Measurements from ENCODE around the gene JMJD7.
"Not testable (repeated sequence)": the region's sequence is repeated elsewhere in the genome, so short reads cannot be mapped to it uniquely, and the experiment has no call there.

Gene JMJD7

GRCh38 chr15:41827290-41827879, 507 bp upstream of the JMJD7 start:
- DNase-seq (peak; percentile 34), ATAC-seq (ENCODE audit: insufficient read depth, low read depth) (peak; percentile 21)
- Histone ChIP-seq H3K27me3 (ENCODE audit: insufficient read depth, low read length, poor library complexity) (no peaks in the 10 kb centered on the region), H3K9me3 (ENCODE audit: insufficient read depth, low read length, severe bottlenecking) (no peaks in the 10 kb centered on the region), H2AFZ (ENCODE audit: low read depth, low read length) (peak overlapping the region; percentile 80), H4K20me1 (ENCODE audit: insufficient read depth, low read length) (peaks cover 8% of the 10 kb centered on the region; the same call in 1 of the 2 replicates), H3K36me3 (ENCODE audit: insufficient read depth, low read length) (peaks cover 25% of the 10 kb centered on the region), H3K4me2 (ENCODE audit: insufficient read depth, low read length) (peak overlapping the region; percentile 81), H3K4me1 (ENCODE audit: insufficient read depth, low read length) (peaks cover 46% of the 10 kb centered on the region), H3K79me2 (ENCODE audit: insufficient read depth, low read length) (0 out of 2 replicates have a peak, but pooled peaks cover 3% of the 10 kb centered on the region), H3K27ac (ENCODE audit: low read length) (no peak overlapping the region), H3K4me3 (ENCODE audit: low read depth in 1 of 2, low read length in 2 of 2) (peak overlapping the region; percentile 45 to 67; a peak in 3 of 4 replicates), H3K9ac (ENCODE audit: low read depth, low read length) (peak overlapping the region; percentile 59)
- peak; percentile 27 for TF ChIP-seq CTCF (IDR thresholded peaks at IDR 0.05; ENCODE audit: borderline replicate concordance, extremely low read depth, low read length, poor library complexity, severe bottlenecking)
- TF ChIP-seq EZH2 (IDR thresholded peaks at IDR 0.05; ENCODE audit: borderline replicate concordance, low read depth, low read length, severe bottlenecking), result no peak

- TF ChIP-seq EZH2 (IDR thresholded peaks at IDR 0.05; ENCODE audit: borderline replicate concordance, low read depth, low read length, severe bottlenecking), result no peak
- TF ChIP-seq CTCF (IDR thresholded peaks at IDR 0.05; ENCODE audit: borderline replicate concordance, extremely low read depth, low read length, poor library complexity, severe bottlenecking), result no peak
- Histone ChIP-seq H2AFZ (ENCODE audit: low read depth, low read length) (peak overlapping the region; percentile 85), H4K20me1 (ENCODE audit: insufficient read depth, low read length) (peaks cover 8% of the 10 kb centered on the region; the same call in 1 of the 2 replicates), H3K36me3 (ENCODE audit: insufficient read depth, low read length) (peaks cover 13% of the 10 kb centered on the region), H3K79me2 (ENCODE audit: insufficient read depth, low read length) (0 out of 2 replicates have a peak, but pooled peaks cover 3% of the 10 kb centered on the region), H3K9ac (ENCODE audit: low read depth, low read length) (peak overlapping the region; percentile 59), H3K4me3 (ENCODE audit: low read depth in 1 of 2, low read length in 2 of 2) (peak overlapping the region; percentile 33 to 67; a peak in 3 of 4 replicates), H3K27me3 (ENCODE audit: insufficient read depth, low read length, poor library complexity) (no peaks in the 10 kb centered on the region), H3K4me1 (ENCODE audit: insufficient read depth, low read length) (peaks cover 53% of the 10 kb centered on the region), H3K27ac (ENCODE audit: low read length) (no peak overlapping the region; the same call in 1 of the 2 replicates), H3K9me3 (ENCODE audit: insufficient read depth, low read length, severe bottlenecking) (no peaks in the 10 kb centered on the region), H3K4me2 (ENCODE audit: insufficient read depth, low read length) (peak overlapping the region; percentile 81)
- DNase-seq (no peak), ATAC-seq (ENCODE audit: insufficient read depth, low read depth) (no peak)
Observed at GRCh38 chr15:41828807-41829141, 882 bp downstream of the JMJD7 start.

GRCh38 chr15:41829959-41830646, 2.2 kb downstream of the JMJD7 start:
- Histone ChIP-seq H3K27me3 (ENCODE audit: insufficient read depth, low read length, poor library complexity) (no peaks in the 10 kb centered on the region), H3K4me3 (ENCODE audit: low read depth in 1 of 2, low read length in 2 of 2) (no peak overlapping the region), H3K79me2 (ENCODE audit: insufficient read depth, low read length) (0 out of 2 replicates have a peak, but pooled peaks cover 3% of the 10 kb centered on the region), H2AFZ (ENCODE audit: low read depth, low read length) (no peak overlapping the region), H3K4me1 (ENCODE audit: insufficient read depth, low read length) (peaks cover 53% of the 10 kb centered on the region), H3K27ac (ENCODE audit: low read length) (no peak overlapping the region), H3K4me2 (ENCODE audit: insufficient read depth, low read length) (no peak overlapping the region), H4K20me1 (ENCODE audit: insufficient read depth, low read length) (peaks cover 8% of the 10 kb centered on the region; the same call in 1 of the 2 replicates), H3K9me3 (ENCODE audit: insufficient read depth, low read length, severe bottlenecking) (no peaks in the 10 kb centered on the region), H3K36me3 (ENCODE audit: insufficient read depth, low read length) (peaks cover 7% of the 10 kb centered on the region; the same call in 1 of the 2 replicates), H3K9ac (ENCODE audit: low read depth, low read length) (no peak overlapping the region)
- TF ChIP-seq CTCF (IDR thresholded peaks at IDR 0.05; ENCODE audit: borderline replicate concordance, extremely low read depth, low read length, poor library complexity, severe bottlenecking) (no peak), EZH2 (IDR thresholded peaks at IDR 0.05; ENCODE audit: borderline replicate concordance, low read depth, low read length, severe bottlenecking) (no peak)
- ATAC-seq (ENCODE audit: insufficient read depth, low read depth), result no peak
- DNase-seq, result no peak

GRCh38 chr15:41831291-41831690, 3.4 kb downstream of the JMJD7 start:
- not testable (repeated sequence) for H3K36me3 ChIP-seq (ENCODE audit: insufficient read depth, low read length); H3K4me3 ChIP-seq (ENCODE audit: low read depth in 1 of 2, low read length in 2 of 2); H3K4me2 ChIP-seq (ENCODE audit: insufficient read depth, low read length); H3K9me3 ChIP-seq (ENCODE audit: insufficient read depth, low read length, severe bottlenecking); H3K79me2 ChIP-seq (ENCODE audit: insufficient read depth, low read length); H3K27me3 ChIP-seq (ENCODE audit: insufficient read depth, low read length, poor library complexity); H3K9ac ChIP-seq (ENCODE audit: low read depth, low read length); H2AFZ ChIP-seq (ENCODE audit: low read depth, low read length); H4K20me1 ChIP-seq (ENCODE audit: insufficient read depth, low read length)
- H3K4me1 ChIP-seq (ENCODE audit: insufficient read depth, low read length), result peaks cover 53% of the 10 kb centered on the region
- H3K27ac ChIP-seq (ENCODE audit: low read length), result peak overlapping the region; percentile 18; the same call in 1 of the 2 replicates
- peak; percentile 58 for DNase-seq
- ATAC-seq (ENCODE audit: insufficient read depth, low read depth), result peak; percentile 47

Measured in DND-41 (cell line).